Measurements from ENCODE around the gene BBS9.

BBS9 gene

GRCh38 chr7:33624215-33624614, 494.9 kb downstream of the BBS9 start:
- DNase-seq, result no peak

- no peak for DNase-seq
These were observed 497.5 kb downstream of the BBS9 start for GRCh38 chr7:33626869-33627268.

GRCh38 chr7:33627741-33628140, 498.4 kb downstream of the BBS9 start:
- DNase-seq, result no peak

DNA sequence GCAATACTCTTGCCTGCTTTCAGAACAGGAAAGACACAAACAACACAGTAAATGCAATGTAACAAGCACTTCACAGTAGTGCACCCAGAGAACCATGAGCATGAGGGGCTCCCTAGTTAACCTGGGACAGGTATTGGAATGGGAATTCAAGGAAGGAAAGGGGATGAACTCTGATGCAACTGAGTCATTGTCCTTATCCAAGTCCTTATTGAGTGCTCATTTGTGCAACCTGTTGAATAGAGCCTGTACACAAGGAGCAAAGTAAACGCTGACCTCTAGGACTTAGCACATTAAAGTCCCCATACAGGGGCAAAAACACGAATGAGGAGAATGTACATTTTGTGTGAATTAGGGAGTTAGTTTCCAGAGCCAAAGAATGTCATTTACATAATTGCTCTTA, 499.5 kb downstream of the BBS9 start:
- no peak for DNase-seq

DNA sequence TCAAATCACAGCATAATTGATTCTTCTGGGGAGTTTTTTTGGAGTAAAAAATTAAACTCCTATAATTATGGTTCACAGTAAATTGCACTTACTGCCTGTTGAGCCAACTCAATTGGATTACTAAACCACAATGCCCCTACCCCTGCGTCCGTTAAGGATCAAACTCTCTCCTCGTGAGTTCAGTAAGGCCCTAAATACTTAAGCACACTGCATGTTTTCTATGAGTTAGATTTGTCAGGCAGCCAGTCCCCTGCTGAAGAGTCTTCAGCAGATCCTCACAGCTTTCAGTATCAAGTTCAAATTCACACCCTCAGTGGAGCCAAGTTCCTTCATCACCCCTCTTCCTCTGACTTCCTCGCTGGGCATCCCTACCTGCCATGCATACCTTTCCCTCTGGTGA, 501.0 kb downstream of the BBS9 start:
- no peak for DNase-seq

- no peak for DNase-seq
These were observed 503.0 kb downstream of the BBS9 start for GRCh38 chr7:33632322-33632721.

DNA sequence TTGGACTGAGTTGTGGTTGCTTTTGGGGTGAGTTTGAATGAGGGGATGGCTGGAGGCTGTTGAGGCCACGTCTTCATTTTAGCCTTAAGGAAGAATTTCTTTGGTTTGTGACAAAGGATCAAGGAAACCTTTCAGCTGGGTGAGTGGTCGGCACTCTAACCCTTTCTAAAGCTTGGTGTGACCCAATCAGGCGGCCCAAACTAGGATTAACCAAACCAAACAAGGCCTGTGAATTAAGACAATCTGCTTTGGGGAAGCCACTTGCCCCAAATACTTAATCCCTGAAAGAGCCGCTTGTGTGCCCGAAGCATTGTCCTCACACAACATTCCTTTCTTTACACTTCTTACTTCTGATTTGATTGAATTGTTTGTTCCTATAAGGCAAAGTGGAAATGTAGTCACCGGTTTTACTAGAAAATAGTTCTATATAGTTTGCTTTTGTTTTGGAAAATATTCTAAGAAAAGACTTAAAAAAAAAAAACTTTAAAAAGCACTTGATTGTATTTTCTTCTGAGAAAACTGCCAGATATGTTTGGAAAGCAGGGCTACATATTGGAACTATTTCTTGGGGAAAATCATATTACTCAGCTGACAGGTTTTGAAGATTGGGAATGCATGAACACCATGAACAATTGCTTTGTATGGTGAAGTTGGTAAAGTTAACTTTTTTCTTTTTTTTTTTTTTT, 503.6 kb downstream of the BBS9 start:
- no peak for DNase-seq

DNA sequence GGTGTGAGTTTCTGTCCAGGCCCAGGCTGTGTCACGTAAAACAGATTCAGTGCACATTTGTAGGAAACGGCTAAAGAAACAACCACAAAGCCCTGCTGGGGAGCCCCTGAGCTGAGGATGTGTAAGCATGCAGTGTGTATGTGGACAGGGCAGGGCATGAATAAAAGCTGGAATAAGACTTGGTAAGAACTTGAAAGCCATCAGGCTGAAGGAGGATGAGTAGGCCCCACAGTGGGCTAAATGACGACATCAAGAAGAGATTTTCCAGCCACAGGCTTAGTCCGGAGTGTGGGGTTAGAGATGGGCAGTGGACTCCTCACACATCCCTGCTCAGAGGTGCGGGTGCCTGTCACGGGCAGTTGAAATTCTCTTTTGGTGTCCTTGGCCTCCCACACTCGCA, 505.2 kb downstream of the BBS9 start:
- no peak for DNase-seq

- no peak for DNase-seq
These were observed 507.0 kb downstream of the BBS9 start for GRCh38 chr7:33636359-33636758.

DNA sequence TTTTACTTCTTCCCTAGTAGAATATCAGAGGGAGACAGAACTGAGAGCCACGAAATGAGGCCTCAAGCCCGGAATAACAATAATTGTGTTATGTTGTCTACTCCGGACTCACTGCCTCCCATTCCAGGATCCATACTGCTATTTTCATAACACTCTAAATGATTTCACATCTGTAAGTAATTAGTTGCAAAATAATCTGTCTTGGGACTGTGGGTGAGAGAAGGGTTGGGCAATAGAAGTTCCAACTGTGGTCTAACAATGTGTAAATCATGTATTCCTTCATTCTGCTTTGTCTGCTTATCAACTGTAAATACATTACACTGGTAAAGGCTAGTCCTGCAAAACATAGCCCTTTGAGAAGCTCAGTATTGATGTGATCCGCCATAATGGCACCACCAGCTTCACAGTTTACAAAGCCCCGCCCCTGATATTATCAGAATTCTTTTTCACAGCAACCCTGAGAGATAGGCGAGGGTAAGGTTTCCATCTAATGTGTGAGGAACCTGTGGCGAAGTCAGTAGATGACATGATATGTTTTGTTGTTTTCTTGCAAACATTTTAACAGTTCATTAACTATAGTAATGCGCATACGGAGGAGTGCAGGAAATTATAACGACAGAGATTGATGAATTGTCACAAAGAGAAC, 510.3 kb downstream of the BBS9 start:
- DNase-seq, result no peak

GRCh38 chr7:33640741-33641140, 511.4 kb downstream of the BBS9 start:
- DNase-seq, result no peak

DNA sequence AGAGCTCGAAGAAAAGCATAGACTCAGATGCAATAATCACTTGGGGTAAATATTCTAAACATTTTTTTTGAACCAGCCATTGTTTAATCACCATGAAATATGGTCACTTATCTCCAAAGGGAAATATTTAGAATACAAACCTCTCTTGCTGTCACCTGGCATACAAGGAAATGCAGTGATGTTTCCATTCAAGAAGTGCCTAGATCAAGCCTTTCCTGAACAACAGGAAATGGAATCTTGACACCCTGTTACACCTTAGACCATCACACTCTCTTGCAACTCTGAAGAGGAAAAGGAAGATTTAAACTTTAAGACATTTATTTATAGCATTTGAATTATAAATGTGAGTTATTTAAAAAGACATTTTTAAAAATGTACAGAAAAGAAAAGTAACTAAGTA, 512.9 kb downstream of the BBS9 start:
- no peak for DNase-seq

DNA sequence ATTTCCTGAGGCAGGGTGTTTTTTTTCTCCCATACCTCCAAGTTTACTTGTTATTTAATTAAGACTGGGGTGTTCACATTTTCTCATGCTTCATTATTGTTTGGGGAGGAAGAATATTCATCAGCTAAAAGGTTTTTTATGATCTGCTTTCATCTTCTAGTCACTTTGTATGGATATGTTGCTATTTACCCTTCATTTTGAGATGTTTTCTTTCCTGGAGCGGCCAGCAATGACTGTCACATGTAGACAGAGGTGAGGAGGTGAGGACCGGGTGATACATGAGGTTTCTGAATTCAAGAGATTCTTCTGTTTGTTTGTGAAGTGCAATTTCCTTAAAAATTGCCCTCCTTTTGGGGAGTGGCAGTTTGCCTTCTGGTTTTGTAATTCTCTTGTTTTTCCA, 514.2 kb downstream of the BBS9 start:
- no peak for DNase-seq

GRCh38 chr7:33644489-33644888, 515.1 kb downstream of the BBS9 start:
- no peak for DNase-seq

DNA sequence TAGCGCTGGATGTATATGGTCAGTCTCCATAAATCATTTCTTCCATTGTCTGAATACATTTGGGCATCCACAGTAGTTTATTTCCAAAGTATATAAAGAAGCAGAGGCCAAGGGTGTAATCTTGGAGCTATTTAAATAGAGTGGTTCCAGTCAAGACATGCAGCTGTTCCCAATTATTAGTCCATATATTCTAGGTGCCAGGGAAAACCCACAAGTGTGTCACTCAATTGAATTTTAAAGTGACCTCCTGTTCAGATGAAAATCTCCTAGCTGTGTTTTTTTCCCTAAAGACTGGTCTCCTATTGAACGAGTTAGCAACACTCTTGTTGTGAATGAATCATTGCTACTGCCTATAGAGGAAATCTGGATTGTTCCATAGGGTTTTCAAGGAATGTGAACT, 515.7 kb downstream of the BBS9 start:
- no peak for DNase-seq

DNA sequence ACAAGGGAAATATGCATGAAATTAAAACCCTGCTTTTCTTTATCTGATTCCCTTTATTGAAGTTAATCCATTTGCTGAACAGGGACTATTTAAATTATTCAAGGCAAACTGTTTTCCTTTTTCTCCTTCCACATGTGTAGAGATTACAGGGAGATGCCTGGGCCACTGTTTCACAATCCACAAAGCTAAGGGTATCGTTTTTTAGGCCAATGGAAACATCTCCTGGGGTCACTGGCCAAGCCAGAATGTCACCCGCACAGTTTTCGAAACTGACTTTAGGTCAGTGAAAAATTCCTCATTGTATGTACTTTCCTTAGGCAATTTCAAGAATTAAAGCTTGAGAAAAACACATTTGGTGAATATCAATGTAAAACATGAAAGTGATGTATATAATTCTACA, 516.8 kb downstream of the BBS9 start:
- no peak for DNase-seq

DNA sequence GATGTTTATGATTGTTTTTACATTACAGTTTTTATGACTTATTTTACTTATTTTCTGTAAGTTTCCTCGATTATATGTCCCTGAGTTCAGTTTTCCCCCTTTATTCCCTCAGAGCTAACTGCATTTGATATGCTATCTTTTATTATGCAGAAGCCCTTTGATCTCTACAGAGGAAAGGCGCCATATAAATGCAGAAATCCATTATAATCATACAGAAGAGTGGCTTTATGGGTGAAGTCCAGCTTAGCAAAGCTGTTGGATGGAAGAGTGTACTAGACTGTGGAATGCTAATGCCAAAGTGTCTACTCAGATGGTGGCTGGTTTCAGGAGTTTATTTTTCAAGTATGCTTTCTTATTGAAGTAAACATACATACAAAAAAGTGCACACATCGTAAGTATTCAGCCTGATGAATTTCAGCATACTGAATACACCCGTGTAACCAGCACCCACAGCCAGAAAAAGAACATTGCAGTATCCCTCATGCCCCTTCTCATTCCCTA, 517.6 kb downstream of the BBS9 start:
- DNase-seq, result no peak

GRCh38 chr7:33649476-33650441, 520.4 kb downstream of the BBS9 start:
- no peak for DNase-seq

DNA sequence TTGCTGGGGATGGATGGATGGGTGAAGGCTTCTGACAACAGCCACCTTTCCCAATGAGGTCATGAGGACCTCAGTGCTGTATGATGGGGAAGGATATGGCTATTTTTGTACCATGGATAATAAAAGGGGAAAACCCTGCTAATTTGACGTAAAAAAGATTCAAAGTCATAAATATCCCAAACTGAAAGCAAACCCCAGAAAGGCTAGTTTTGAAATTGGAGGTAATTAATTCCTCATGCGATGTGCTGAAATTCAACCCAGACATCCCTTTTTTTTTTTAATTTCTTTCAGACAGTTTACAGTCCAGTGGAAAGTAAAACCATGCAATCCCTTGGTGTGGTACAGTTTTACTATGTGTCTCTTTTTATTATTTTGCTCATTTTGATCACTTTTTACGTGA, 521.5 kb downstream of the BBS9 start:
- no peak for DNase-seq

DNA sequence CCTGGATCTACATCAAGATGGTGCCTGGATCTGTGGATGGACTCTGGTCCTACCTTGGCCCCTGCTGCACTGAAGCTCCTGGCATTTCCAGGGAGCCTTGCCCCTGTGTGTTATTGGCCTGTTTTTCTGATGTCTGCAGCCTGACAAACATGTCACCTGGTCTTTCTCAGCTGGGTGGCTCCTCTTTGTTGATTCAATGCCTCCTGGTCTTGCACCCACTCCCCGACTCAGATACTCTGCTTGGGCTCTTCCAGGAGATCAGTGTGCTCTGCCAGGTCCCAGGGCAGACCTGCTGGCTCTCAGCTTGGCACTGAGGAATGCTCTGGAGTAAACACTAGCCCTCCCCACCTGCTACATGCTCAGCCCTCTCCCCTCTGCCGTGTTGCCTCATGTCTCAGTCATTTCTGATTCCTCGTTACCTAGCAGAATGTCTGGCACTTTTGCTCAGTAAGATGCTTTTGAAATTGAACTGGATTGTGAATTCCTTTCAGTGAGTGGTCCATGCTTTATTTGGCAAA, 522.7 kb downstream of the BBS9 start:
- no peak for DNase-seq

GRCh38 chr7:33654676-33655075, 525.3 kb downstream of the BBS9 start:
- DNase-seq, result no peak

Measured in activated naive CD4-positive, alpha-beta T cell treated with anti-CD3 and anti-CD28 coated beads, Interleukin-2, amount 50 U/mL, for 16 hours (primary cell).